Measurements from ENCODE around the gene FRAT2.

The FRAT2 gene

GRCh38 chr10:97334370-97335175 is at the start of gene FRAT2:
Gene FRAT2, minus strand, starts transcription at chr10:97334729. Its CDS starts 157 bp downstream, at chr10:97334572.
- peak; percentile 90 for DNase-seq

GRCh38 chr10:97384156-97384555 is 49.6 kb upstream of the FRAT2 start:
- DNase-seq, result no peak

- DNase-seq, result no peak
These were observed 48.6 kb upstream of the FRAT2 start for GRCh38 chr10:97383159-97383558.

GRCh38 chr10:97381626-97382025 is 47.1 kb upstream of the FRAT2 start:
- no peak for DNase-seq

GRCh38 chr10:97380516-97380915 is 46.0 kb upstream of the FRAT2 start:
- no peak for DNase-seq

- no peak for DNase-seq
These were observed 44.7 kb upstream of the FRAT2 start for GRCh38 chr10:97378933-97379921.

- no peak for DNase-seq
These were observed 41.9 kb upstream of the FRAT2 start for GRCh38 chr10:97376413-97376812.

GRCh38 chr10:97373456-97373855 is 38.9 kb upstream of the FRAT2 start:
- DNase-seq, result no peak

- DNase-seq, result no peak
These were observed 37.8 kb upstream of the FRAT2 start for GRCh38 chr10:97372233-97372875.

GRCh38 chr10:97371696-97372095 is 37.2 kb upstream of the FRAT2 start:
- no peak for DNase-seq

GRCh38 chr10:97367126-97367649 is 32.7 kb upstream of the FRAT2 start:
- no peak for DNase-seq

- DNase-seq, result no peak
These were observed 32.0 kb upstream of the FRAT2 start for GRCh38 chr10:97366572-97366971.

- DNase-seq, result no peak
These were observed 31.3 kb upstream of the FRAT2 start for GRCh38 chr10:97365761-97366351.

GRCh38 chr10:97363071-97363470 is 28.5 kb upstream of the FRAT2 start:
- no peak for DNase-seq

GRCh38 chr10:97362310-97363033 is 27.9 kb upstream of the FRAT2 start:
- DNase-seq, result no peak

GRCh38 chr10:97361537-97361901 is 27.0 kb upstream of the FRAT2 start:
- no peak for DNase-seq

- DNase-seq, result no peak
These were observed 26.4 kb upstream of the FRAT2 start for GRCh38 chr10:97360705-97361536.

- no peak for DNase-seq
These were observed 24.3 kb upstream of the FRAT2 start for GRCh38 chr10:97358781-97359180.

GRCh38 chr10:97358349-97358748 is 23.8 kb upstream of the FRAT2 start:
- DNase-seq, result no peak

GRCh38 chr10:97356918-97357317 is 22.4 kb upstream of the FRAT2 start:
- no peak for DNase-seq

GRCh38 chr10:97356318-97356914 is 21.9 kb upstream of the FRAT2 start:
- peak; percentile 31 for DNase-seq

Data from CD4-positive, alpha-beta T cell treated with Interleukin-12 subunit alpha and Interleukin-12 subunit beta, for 1 hour (primary cell).